ELR (cell line): ENCODE results near the gene CERS6.

Experiments used
- DNase-seq: peaks from one replicate; pipeline ENCODE4 v3.0.0-alpha.2; 2015; ENCODE audit warnings: low read depth

Gene CERS6

GRCh38 chr2:168568476-168569267, 112.6 kb downstream of the CERS6 start:
- DNase-seq = no peak

DNA sequence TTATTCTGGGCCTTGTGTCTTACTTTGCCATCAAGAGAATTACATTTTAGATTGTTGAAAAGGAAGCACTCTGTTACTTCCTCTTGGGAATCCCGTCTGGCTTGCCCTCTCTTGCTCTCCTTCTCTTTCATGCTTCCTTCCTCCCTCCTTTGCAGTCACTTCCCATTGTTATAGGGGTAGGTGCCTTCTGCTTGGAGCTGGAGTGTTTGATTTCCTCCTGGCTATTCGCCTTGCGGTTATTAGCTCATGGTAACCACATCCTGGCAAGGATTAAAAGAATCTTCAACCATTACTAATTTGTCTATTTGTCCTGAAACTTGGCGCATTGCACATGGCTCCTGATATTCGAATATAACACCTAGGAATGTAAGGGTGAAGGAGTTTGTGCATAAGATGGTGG, 115.0 kb downstream of the CERS6 start:
- no peak for DNase-seq

DNA sequence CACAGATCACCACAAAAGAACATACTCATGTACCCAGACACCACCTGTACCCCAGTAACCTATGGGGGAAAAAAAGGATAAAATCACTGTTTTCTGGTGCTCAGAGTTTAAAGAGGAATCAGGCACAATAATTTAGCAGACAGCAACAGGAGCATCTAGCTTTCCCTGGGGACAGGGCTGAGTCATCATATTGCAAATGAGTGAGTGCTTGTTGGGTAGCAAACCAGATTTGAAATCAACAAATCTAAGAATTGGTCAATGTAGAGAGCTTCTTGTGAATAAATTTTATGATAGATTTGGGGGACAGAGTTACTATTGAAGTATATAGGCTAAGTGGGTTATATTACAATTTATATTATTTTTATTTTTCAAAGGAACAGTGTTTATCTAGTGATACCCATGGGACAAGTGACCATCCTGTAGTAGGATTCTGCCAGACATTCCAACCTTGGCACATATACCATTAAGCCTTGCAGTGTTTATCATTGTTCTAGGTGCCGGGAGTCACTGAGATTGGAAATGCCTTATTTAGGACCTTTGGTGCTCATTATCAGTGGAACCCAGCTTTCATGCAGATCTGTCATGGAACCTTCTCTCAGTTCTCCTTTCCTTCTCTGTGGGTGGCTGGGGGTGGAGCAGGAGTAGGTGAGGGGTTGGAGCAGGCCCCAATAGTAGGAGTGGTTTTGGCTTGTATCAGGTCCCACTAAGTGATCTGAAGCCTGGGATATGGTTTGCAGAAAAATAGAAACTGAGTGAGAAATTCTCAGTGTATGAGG, 117.2 kb downstream of the CERS6 start:
- peak; percentile 38 for DNase-seq

GRCh38 chr2:168574856-168575630, 119.0 kb downstream of the CERS6 start:
- no peak for DNase-seq

- DNase-seq = no peak
Observed at GRCh38 chr2:168577885-168578284, 121.8 kb downstream of the CERS6 start.

DNA sequence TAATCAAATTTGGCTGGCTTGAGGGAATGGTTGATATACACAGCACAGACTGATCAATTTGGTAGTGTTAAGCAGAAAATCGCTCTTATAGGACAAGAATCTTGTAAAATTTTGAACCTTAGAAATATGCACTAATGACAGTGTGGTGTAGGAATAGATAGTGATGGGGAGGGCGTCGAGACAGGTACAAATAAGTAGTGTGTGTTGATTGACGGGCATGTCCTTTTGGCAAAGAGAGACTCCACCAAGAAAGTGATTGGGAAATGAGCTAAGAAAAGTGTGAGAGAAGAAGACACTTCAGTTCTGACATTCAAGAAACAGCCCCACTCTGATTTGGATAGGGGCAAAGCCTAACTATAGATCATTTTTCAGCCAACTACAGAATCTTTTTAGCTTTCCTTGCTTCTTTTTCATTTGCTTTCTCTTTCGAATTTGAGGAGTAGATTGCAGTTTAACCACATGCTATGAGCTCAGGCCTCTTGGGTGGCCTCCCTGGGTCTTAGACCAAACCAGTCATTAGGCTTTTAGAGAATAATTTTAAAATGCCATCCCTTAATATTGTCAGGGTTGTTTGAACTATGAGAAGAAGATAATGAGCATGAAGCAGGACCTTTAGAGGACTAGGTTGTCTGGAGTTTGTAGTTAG, 127.1 kb downstream of the CERS6 start:
- peak; percentile 48 for DNase-seq

DNA sequence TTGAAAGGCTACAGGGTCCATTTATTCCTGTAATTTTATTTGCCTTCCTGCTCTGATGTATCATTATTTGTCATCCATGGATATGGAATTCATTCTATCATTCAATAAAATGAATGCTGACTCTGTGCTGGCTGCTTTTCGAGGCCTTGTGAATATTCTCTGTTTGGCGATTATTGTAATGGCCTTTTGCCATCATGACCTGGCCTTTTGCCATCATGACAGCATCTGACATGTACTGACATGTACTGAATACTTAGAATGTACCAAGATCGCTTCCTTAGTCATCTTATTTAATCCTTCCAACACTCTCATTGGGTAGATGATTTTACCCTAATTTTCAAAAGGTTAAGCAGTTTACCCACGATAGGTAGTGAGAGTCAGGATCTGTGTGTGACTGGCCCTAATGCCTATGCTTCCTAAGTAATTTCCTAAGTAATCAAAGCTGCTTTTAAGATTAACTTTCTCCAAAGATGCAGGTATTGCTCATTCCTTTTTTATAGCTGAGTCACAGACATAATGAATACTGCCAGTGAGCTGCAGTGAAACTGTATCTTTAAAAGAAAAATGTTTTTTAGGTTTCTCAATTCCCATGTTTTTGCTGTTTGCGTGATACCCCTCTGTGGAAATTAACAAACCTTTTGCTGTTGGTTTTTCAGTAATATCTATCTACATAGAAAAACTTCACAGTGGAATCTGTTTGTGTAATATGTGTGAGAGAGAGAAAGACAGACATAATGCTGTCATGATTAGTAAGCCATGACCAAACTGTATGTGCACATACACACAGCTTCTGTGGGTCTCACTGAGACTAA, 127.8 kb downstream of the CERS6 start:
- DNase-seq = peak; percentile 79

GRCh38 chr2:168584911-168585310, 128.8 kb downstream of the CERS6 start:
- no peak for DNase-seq

GRCh38 chr2:168585700-168586099, 129.6 kb downstream of the CERS6 start:
- no peak for DNase-seq

DNA sequence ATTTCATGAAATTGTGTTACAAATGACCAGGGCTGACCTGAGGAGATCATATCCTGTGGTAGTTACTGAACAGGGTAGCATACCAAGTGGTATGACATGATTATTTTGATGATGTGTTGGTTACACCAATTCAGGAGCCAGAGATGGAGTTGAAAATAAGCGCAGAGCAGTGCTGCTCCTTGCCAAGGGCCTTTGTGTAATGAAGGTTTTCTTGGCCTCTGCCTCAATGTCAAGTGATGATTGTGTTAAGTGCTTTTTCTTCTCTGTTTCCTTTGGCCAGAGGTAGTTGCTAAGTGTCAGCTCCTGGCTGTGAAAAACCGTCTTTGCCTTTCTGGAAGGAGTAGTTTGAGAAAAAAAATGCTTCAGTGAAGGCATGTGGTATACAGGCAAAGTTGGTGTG, 131.2 kb downstream of the CERS6 start:
- DNase-seq = no peak

- DNase-seq = no peak
Observed at GRCh38 chr2:168589236-168590211, 133.5 kb downstream of the CERS6 start.

- no peak for DNase-seq
Observed at GRCh38 chr2:168592181-168592831, 136.2 kb downstream of the CERS6 start.

GRCh38 chr2:168593713-168594112, 137.6 kb downstream of the CERS6 start:
- DNase-seq = no peak

DNA sequence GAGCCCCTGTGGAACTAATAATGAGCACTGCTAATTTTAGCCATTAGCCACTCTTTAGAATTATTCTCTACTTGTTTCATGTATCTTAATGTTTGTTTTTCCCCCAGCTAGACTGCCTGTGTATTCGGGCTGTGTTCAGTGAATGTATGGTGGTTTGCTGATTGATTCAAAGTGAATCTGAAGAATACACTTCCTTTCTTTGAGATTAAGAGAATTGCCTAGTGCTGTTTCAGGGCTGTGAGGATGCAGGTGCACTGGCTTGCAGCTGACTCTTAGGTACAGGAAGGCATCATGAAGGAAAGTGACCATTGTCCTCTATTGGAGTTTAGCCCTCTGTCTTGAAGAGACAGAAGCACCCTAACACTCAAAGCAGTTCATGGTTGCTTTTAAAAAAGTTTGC, 138.7 kb downstream of the CERS6 start:
- no peak for DNase-seq

GRCh38 chr2:168596881-168597655, 141.0 kb downstream of the CERS6 start:
- peak; percentile 60 for DNase-seq

- DNase-seq = peak; percentile 52
Observed at GRCh38 chr2:168599738-168600137, 143.7 kb downstream of the CERS6 start.

DNA sequence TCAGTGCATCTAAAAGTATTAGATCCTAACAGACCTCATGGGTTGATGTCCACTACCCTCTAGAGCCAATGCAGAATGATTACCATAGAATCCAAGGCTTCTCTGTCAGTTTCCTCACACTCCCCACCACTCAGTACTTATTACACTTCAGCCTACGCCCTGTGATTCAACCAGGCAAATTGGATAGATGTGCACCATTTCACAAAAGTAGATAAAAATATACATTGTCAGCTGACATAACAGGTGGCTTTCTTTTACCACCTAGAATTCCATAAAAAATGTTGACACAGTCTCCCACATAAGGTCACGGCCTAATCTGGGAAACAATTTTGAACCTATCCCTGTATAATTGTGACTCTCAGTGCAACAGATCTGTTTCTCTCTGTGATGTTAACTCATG, 144.9 kb downstream of the CERS6 start:
- DNase-seq = no peak

DNA sequence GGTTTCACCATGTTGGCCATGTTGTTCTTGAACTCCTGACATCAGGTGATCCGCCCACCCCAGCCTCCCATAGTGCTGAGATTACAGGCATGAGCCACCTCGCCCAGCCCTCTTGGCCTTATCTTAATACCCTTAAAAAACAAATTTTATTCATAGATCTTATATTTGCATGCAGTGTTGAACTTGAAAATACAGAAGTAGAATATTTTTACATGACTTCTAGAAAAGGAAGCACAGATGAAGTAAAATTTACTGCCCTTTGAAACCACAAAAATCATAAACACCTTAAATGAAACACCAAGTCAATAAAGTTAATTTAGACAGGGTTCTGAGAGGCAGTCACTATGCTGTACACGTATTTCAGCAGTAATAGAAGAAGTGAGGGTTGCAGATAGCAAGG, 145.7 kb downstream of the CERS6 start:
- DNase-seq = no peak

DNA sequence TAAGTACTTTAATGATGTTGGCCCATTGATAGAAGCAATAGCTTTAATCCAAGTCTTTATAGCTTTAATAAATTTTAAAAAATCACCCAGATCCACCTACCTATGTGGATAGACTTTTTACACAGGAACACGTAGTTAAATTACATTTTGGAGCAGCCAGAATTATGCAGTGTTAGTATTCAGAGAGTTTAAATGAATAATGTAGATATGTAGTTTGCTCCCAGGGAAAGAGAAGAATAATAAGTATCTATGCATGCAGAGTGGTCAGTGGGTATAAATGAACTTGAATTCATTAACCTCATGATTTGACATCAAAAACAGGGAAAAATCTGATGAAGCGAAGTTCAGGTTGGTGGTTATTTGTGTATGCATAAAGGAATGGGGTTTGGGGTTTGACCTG, 146.3 kb downstream of the CERS6 start:
- DNase-seq = no peak
